Stomach (tissue), 4 donors: ENCODE results near the gene GALNT18.

Experiments
- CTCF ChIP-seq, 7 experiments: fragments of 450-650 bp in 4 of 7; fragments of 200-600 bp in 3 of 7; sonication (generic) in 3 of 7; IDR thresholded peaks; one replicate each; pipeline ENCODE4 v1.5.1; 2016 to 2019; ENCODE audit warnings: antibody characterized with exemption in 7 of 7, control low read depth in 2 of 7, mild to moderate bottlenecking in 1 of 7
- POLR2A ChIP-seq, 4 donors: fragments of 450-650 bp; IDR thresholded peaks; one replicate each; pipeline ENCODE4 v1.6.1; 2016; ENCODE audit warnings: antibody characterized with exemption in 4 of 4, control low read depth in 2 of 4, mild to moderate bottlenecking in 1 of 4, moderate library complexity in 1 of 4

- TF ChIP-seq CTCF (IDR thresholded peaks at IDR 0.05) (no peak), POLR2A (IDR thresholded peaks at IDR 0.05) (no peak)
These were observed 302.8 kb downstream of the GALNT18 start for GRCh38 chr11:11318961-11319360.
